Bronchial epithelial cell (primary cell): ENCODE measurements around the gene TLL1. TPM values are rescaled to one million over a fixed set of nuclear protein-coding genes. Genes with fewer than 3 reads are reported as not detected.
A peak's percentile ranks its signal among the peaks of the same experiment; 100 is the strongest.

ENCODE experiments used
- DNase-seq: peaks from one replicate; pipeline ENCODE4 v3.0.0-alpha.2; 2010; ENCODE audit warnings: low read depth
- FAIRE-seq: peaks from 2 replicates; lab custom pipeline; 2011; peaks lifted over from hg19 to GRCh38; lab: Jason Lieb, UNC
- H3K27me3 ChIP-seq: 2 replicates; pipeline ENCODE4 v1.5.1; 2011; ENCODE audit warnings: low read length; ENCODE audit not compliant: control insufficient read depth, insufficient read depth
- H3K36me3 ChIP-seq: 2 replicates; pipeline ENCODE4 v1.5.1; 2011; ENCODE audit warnings: low read length; ENCODE audit not compliant: control insufficient read depth, insufficient read depth
- H3K4me3 ChIP-seq: 2 replicates; pipeline ENCODE4 v1.5.1; 2011; ENCODE audit warnings: mild to moderate bottlenecking, low read depth, low read length, control low read depth
- total RNA-seq: library from RNA; depleted of rRNA; stranded (reverse); fragments of >200 nt; gene quantifications from 2 replicates; pipeline ENCODE4 v1.2.1, GENCODE V29; 2014
- TF ChIP-seq, protein P1 (sequence below): IDR thresholded peaks from 2 replicates; pipeline ENCODE4 v1.5.1; 2011; ENCODE audit warnings: mild to moderate bottlenecking, moderate library complexity, low read length, control low read depth, inconsistent platforms; ENCODE audit not compliant: insufficient read depth, severe bottlenecking

Gene TLL1
- total RNA-seq, 1 donor from 2014 or later, result 0.53 TPM

DNA sequence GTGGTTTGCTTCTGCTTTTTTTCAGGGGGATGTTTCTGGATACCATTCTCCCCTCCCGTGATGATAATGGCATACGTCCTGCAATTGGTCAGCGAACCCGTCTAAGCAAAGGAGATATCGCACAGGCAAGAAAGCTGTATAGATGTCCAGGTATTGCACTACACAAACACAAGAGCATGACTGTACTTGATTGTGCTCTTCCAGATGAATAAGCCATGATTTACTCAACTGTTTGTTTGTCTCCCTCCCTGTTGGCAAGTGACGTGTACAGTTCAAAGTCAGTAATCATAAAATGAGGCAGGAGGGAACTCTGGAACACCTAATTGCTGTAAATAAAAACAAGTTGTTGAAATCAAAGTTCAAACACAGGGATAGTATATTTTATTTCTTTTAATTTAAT is 141.4 kb downstream of the TLL1 start:
- FAIRE-seq (peak; percentile 93), DNase-seq (peak; percentile 98)
- TF ChIP-seq, protein P1, sequence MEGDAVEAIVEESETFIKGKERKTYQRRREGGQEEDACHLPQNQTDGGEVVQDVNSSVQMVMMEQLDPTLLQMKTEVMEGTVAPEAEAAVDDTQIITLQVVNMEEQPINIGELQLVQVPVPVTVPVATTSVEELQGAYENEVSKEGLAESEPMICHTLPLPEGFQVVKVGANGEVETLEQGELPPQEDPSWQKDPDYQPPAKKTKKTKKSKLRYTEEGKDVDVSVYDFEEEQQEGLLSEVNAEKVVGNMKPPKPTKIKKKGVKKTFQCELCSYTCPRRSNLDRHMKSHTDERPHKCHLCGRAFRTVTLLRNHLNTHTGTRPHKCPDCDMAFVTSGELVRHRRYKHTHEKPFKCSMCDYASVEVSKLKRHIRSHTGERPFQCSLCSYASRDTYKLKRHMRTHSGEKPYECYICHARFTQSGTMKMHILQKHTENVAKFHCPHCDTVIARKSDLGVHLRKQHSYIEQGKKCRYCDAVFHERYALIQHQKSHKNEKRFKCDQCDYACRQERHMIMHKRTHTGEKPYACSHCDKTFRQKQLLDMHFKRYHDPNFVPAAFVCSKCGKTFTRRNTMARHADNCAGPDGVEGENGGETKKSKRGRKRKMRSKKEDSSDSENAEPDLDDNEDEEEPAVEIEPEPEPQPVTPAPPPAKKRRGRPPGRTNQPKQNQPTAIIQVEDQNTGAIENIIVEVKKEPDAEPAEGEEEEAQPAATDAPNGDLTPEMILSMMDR, result no peak
- no peak overlapping the region for H3K4me3 ChIP-seq
- H3K27me3 ChIP-seq, result no peaks in the 10 kb centered on the region
- H3K36me3 ChIP-seq, result no peaks in the 10 kb centered on the region

DNA sequence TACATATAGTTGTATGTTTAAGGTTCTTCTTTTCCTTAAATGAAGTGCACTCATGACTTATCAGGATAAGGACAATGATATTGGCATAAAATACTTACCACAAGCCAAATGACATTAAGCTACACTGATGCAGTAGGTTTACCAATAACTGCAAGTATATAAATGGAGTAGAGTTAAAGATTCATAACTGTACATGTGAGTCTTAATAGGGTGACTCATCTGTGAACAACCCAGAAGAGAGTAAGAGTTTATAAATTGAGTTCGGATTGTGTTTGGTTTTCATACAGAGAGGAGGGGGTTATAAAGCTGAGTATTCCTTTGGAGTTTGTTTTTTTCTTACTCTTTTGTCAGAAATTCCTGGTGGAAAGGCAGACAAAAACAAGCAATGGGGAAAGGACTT is 144.8 kb downstream of the TLL1 start:
- FAIRE-seq (no peak), DNase-seq (peak; percentile 34)
- no peaks in the 10 kb centered on the region for H3K27me3 ChIP-seq
- TF ChIP-seq, protein P1, result no peak
- no peaks in the 10 kb centered on the region for H3K36me3 ChIP-seq
- H3K4me3 ChIP-seq, result no peak overlapping the region

DNA sequence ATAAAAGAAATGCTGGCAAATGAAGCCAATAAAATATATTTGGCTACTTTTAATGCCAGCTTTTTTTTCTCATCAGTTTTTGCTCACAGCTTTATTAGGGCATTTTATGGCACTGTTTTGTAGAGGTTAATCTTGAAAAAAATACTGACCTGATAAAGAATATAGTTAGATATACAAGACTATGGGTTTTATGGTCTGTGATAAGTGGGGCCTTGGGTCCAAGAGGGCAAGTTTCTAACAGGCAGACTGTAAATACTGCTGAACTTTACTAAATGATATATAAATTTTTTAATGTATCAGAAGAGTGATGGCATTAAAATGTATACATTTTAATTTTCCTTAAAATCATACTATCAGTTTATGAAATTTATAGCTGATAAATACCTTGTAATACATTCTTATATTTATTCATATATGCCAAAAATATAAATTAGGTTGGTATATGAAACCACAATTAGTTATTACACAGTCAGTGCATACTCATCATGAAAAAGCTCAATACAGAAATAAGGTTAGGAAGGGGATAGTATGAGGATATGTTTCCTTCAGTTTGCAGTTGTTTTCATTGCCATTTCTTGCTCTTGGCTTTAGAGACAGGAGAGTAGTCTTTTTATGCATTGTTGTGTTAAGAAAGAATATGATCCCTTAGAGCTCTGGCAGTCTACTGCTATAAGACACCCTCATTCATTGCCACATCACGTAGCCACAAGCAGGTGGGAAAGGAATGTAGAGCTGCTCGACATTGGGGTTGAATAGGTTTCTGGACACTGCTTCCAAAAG is 146.6 kb downstream of the TLL1 start:
- Histone ChIP-seq H3K27me3 (no peaks in the 10 kb centered on the region), H3K4me3 (no peak overlapping the region), H3K36me3 (no peaks in the 10 kb centered on the region)
- FAIRE-seq (no peak), DNase-seq (no peak)
- TF ChIP-seq, protein P1, result no peak

DNA sequence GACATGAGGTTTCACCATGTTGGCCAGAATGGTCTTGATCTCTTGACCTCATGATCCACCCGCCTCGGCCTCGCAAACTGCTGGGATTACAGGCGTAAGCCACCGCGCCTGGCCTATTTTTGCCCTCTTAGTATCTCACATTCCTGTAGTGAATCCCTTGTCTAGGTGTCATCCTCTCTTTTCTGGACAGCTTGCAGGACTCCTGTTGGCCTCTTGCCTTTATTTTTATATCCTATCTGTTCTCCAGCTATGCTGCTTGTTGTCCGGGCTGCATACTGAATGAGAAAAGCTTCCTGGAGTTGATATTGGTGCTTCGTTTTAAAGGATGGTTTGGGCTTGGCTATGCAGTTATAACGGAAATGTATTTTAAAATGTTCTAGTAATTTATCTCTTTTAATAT is 148.6 kb downstream of the TLL1 start:
- TF ChIP-seq, protein P1, result no peak
- Histone ChIP-seq H3K4me3 (no peak overlapping the region), H3K36me3 (no peaks in the 10 kb centered on the region), H3K27me3 (no peaks in the 10 kb centered on the region)
- FAIRE-seq, result no peak
- no peak for DNase-seq

DNA sequence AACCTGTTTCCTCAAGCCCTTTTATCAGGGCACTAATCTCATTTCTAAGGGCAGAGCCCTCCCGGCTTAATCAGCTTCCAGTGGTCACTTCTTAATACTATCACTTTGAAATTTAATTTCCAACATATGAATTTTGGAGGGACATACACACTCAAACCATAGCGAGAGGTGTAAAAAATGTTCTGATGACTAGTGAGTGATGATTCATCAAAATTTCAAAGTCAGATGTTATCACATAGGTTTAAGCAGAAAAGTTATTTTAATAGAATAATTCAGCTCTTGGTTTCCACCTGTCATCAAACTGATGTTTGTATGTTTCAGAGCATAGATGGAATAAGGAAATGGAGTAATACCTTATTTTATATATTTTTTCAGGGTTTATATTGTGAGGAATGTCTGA is 161.9 kb downstream of the TLL1 start:
- Histone ChIP-seq H3K36me3 (no peaks in the 10 kb centered on the region), H3K27me3 (no peaks in the 10 kb centered on the region), H3K4me3 (no peak overlapping the region)
- DNase-seq (peak; percentile 5), FAIRE-seq (no peak)
- TF ChIP-seq, protein P1, result no peak
